GM20431 (cell line): ENCODE data around the gene RBBP7.

Experiments
- in situ Hi-C: fragments of 300-500 bp; cut with MseI, MboI; formaldehyde crosslinking; loops from one replicate; pipeline ENCODE4 v1.15.0; 2020; ENCODE audit warnings: low sequenced_read_pairs; ENCODE audit not compliant: unreplicated experiment

Gene RBBP7

GRCh38 chrX:16828124-16828908 lies 41.8 kb downstream of the RBBP7 start:
- in situ Hi-C loops: no loop called here

DNA sequence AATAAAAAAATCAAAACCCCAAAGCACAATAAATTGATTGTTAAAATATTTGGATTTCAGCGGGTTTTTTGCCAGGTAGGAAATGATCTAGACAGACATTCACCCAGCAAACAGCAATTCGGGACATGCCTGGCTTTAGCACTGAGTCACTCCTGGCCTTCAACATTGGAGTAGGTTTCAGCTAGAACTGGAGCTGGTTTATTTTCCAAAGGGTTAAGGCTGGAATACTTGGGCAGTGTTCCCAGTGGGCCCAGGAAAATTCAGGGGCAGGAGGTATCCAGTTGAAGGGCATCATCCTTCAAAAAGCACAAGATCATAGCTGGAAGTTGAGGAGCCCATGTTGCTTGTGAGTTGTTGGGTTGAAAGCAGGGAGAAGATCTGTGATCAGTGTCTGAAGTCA lies 42.9 kb downstream of the RBBP7 start:
- in situ Hi-C loops: no loop called here

DNA sequence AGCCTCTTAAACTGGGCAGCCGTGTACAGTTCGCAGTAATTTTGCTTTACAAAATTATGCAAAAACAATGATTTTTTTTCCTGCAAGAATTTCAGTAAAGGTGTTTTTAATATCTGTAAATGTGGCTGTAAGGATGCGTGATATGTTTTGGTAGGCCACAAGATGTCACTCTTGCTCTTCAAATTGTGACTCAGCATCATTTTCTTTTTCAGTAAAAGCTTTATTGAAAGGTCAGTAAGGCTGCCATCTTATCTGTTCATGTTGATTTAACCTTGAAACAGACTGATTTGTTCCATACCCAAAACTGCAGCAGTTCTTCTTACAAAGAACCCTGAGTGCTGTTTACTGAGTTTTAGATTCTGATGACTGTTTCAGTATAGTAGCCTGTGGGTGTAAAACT lies 44.0 kb downstream of the RBBP7 start:
- in situ Hi-C loops: no loop called here

GRCh38 chrX:16825264-16826035 lies 44.7 kb downstream of the RBBP7 start:
- in situ Hi-C loops: no loop called here

DNA sequence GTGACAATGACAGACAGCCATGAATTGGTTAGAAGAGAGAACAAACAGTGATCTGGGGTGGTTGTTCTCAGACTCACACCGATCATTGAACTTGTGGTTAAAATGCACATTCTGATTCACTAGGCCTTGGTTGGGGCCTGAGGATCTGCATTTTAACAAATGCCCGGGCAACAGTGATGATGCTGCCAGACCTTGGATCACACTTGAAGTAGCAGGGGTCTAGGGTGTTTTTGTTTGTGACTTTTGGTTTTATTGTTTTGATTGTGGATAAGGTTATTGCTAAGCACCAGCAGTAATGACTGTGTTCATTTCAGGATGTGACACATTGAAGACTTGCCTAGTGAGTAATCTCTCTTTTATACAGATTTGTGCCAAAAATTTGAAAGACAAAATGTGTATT lies 47.4 kb downstream of the RBBP7 start:
- in situ Hi-C loops: no loop called here

GRCh38 chrX:16819634-16820033 lies 50.5 kb downstream of the RBBP7 start:
- in situ Hi-C loops: no loop called here

- in situ Hi-C loops: no loop called here
These were observed 55.6 kb downstream of the RBBP7 start for GRCh38 chrX:16814597-16814996.

- in situ Hi-C loops: no loop called here
These were observed 62.1 kb downstream of the RBBP7 start for GRCh38 chrX:16807976-16808542.

- in situ Hi-C loops: no loop called here
These were observed 62.6 kb downstream of the RBBP7 start for GRCh38 chrX:16807548-16807947.

- in situ Hi-C loops: no loop called here
These were observed 65.2 kb downstream of the RBBP7 start for GRCh38 chrX:16804923-16805464.

DNA sequence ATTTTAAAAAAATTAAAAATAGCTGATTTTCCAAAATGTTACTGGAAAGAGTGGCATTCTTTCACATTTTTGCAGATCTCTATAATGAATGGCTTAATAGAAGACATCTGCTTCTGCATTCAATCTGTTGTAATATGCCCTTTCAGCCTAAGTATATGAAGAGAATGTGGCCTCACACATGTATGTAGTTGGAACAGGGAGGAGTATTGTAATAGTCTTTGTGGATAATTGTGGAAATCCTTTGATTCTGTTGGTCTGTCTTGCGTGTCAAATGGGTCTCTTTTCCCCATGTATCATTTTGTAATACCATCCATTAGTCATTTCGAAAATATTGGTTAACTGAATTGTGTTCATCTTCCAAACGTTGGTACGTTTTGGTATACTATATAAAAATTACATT lies 72.3 kb downstream of the RBBP7 start:
- in situ Hi-C loops: no loop called here

- in situ Hi-C loops: no loop called here
These were observed 72.8 kb downstream of the RBBP7 start for GRCh38 chrX:16797358-16797757.

DNA sequence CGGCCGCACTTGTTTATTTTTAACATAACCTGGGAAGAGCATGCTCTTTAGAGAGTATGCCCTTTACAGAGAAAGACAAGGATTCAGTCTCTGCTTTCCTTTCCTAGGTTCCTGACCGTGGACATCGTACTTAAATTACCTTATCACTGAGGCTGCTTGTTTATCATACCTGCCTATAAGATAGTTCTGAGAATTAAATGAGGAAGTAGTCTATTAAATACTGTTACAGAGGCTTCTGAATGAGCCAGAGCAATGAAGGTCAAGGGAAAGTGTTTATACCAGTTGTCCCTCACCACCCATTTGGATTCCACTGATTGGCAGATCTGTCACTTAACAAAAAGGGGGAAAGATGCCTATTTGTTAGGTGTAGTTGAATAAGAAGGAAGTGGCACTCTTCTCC lies 73.9 kb downstream of the RBBP7 start:
- in situ Hi-C loops: no loop called here
